GM11168 (cell line): Measurements from ENCODE around the gene PACC1.
"Not testable (repeated sequence)": the region's sequence is repeated elsewhere in the genome, so short reads cannot be mapped to it uniquely, and the experiment has no call there.

Experiments used
- in situ Hi-C: fragments of 300-500 bp; cut with MboI; formaldehyde crosslinking; loops from one replicate; pipeline ENCODE4 v1.12.0; 2022; ENCODE audit warnings: low sequenced_read_pairs; ENCODE audit not compliant: unreplicated experiment

Gene PACC1

DNA sequence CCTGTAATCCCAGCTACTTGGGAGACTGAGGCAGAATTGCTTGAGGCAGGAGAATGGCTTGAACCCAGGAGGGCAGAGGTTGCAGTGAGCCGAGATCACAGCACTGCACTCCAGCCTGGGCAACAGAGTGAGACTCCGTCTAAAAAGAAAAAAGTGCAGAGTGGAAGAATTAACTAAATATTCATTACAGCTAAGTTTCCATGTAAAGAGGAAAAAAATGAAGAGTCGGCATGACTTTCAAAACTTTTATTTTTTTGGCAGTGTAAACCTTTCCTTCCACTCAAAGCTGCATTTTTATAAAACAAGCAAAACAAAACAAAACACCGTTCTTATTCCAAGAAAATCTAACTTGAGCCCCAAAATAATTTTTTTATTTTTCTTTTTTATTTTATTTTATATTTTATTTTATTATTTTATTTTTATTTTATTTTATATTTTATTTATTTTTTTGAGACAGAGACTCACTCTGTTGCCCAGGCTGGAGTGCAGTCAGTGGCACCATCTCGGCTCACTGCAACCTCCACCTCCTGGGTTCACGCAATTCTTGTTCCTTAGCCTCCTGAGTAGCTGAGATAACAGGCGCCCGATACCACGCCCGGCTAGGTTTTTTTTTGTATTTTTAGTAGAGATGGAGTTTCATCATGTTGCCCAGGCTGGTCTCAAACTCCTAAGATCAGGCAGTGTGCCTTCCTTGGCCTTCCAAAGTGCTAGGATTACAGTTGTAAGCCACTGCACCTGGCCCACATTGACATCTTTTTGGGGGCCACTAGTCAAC lies 62.9 kb downstream of the PACC1 start:
- in situ Hi-C loops, result no loop called here

DNA sequence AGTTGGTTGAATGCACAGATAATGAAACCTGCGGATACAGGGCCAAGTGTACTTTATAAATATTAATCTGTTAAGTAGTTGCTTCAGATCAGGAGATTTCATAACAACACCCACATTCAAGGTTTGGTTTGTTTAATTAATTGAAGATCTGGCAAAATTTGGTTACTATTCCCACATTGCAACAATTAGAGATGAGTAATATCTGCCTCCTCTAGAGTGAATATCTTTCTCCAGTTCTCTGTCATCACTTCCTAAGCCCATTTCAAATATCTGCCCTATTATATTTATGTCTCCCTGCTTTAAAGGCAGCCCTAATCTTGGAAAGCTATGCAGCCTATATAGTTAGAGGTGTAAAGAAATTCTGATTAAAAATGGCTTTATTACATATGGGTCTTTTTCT lies 68.1 kb downstream of the PACC1 start:
- in situ Hi-C loops, result no loop called here

GRCh38 chr1:212344905-212345304 lies 69.8 kb downstream of the PACC1 start:
- in situ Hi-C loops, result no loop called here

- in situ Hi-C loops, result no loop called here
Measured at GRCh38 chr1:212341090-212341489, 73.6 kb downstream of the PACC1 start.

GRCh38 chr1:212329105-212329504 lies 85.6 kb downstream of the PACC1 start:
- in situ Hi-C loops, result no loop called here

GRCh38 chr1:212328248-212328647 lies 86.4 kb downstream of the PACC1 start:
- in situ Hi-C loops, result no loop called here

GRCh38 chr1:212326541-212326940 lies 88.1 kb downstream of the PACC1 start:
- in situ Hi-C loops, result no loop called here

DNA sequence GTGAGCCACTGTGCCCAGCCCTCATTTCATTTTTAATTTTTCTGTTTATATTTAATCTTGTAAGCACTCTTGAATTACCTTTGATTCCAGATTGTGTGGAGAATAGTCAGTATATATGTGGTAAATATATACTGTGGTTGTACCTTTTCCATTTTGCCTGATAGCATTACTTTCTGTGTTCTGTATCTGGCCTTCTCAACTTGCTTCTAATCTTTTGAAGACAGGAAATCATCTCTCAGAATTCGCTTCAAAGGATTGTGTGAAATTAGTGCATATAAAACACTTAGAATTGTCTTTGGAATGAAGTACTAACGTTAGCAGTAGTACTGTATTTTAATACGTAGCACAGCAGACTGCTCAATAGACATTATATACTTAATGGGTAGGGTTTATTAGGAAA lies 91.6 kb downstream of the PACC1 start:
- in situ Hi-C loops, result no loop called here

GRCh38 chr1:212321031-212321430 lies 93.7 kb downstream of the PACC1 start:
- in situ Hi-C loops, result not testable (repeated sequence)

DNA sequence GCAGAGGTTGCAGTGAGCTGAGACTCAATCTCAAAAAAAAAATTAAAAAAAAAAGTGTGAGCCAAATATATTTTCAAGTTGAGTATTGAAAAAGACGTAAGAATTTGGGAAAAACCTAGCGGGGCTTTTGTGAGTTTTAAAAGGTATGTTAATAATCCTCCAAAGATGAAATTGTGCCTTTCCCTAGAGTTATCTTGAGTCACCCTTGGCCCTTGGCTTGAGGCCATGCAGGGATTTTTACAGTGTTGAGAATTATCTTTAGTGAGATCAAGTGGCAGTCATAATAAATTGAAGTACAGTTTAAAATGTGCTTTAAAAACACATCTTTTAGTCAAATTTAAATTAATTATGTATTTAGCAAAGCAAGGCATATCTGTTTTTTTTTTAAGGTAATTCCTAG lies 96.8 kb downstream of the PACC1 start:
- in situ Hi-C loops, result no loop called here

DNA sequence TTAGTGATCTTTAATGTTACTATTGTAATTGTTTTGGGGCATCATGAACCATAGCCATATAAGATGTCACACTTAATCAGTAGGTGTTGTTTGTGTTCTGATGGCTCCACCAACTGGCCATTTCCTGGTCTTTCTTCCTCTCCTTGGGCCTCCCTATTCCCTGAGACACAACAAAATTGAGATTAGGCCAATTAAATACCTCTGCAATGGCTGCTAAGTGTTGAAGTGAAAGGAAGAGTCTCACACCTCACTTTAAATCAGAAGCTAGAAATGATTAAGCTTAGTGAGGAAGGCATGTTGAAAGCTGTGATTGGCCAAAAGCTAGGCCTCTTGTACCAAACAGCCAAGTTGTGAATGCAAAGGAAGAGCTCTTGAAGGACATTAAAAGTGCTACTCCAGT lies 98.8 kb downstream of the PACC1 start:
- in situ Hi-C loops, result no loop called here

GRCh38 chr1:212315184-212315583 lies 99.5 kb downstream of the PACC1 start:
- in situ Hi-C loops, result no loop called here
